Measurements from ENCODE around the gene VWA5B1.

VWA5B1 gene

GRCh38 chr1:20351911-20352701, 61.4 kb downstream of the VWA5B1 start:
- no peak for DNase-seq

GRCh38 chr1:20353836-20354235, 63.2 kb downstream of the VWA5B1 start:
- DNase-seq, result no peak

- DNase-seq, result no peak
Observed at GRCh38 chr1:20354610-20355009, 63.9 kb downstream of the VWA5B1 start.

- DNase-seq, result no peak
Observed at GRCh38 chr1:20355101-20355827, 64.6 kb downstream of the VWA5B1 start.

- DNase-seq, result no peak
Observed at GRCh38 chr1:20355828-20356735, 65.4 kb downstream of the VWA5B1 start.

GRCh38 chr1:20356850-20357459, 66.3 kb downstream of the VWA5B1 start:
- no peak for DNase-seq

- DNase-seq, result no peak
Observed at GRCh38 chr1:20357796-20358195, 67.1 kb downstream of the VWA5B1 start.

- DNase-seq, result peak; percentile 60
Observed at GRCh38 chr1:20358761-20359263, 68.1 kb downstream of the VWA5B1 start.

GRCh38 chr1:20359451-20360330, 69.0 kb downstream of the VWA5B1 start:
- DNase-seq, result no peak

- DNase-seq, result no peak
Observed at GRCh38 chr1:20361401-20361800, 70.7 kb downstream of the VWA5B1 start.

- peak; percentile 66 for DNase-seq
Observed at GRCh38 chr1:20361805-20362381, 71.2 kb downstream of the VWA5B1 start.

- DNase-seq, result no peak
Observed at GRCh38 chr1:20362856-20363255, 72.2 kb downstream of the VWA5B1 start.

- no peak for DNase-seq
Observed at GRCh38 chr1:20365421-20366055, 74.9 kb downstream of the VWA5B1 start.

- peak; percentile 64 for DNase-seq
Observed at GRCh38 chr1:20366056-20366462, 75.4 kb downstream of the VWA5B1 start.

- DNase-seq, result no peak
Observed at GRCh38 chr1:20366463-20367115, 75.9 kb downstream of the VWA5B1 start.

GRCh38 chr1:20367116-20367585, 76.5 kb downstream of the VWA5B1 start:
- DNase-seq, result no peak

- no peak for DNase-seq
Observed at GRCh38 chr1:20367626-20368025, 77.0 kb downstream of the VWA5B1 start.

GRCh38 chr1:20368866-20369470, 78.3 kb downstream of the VWA5B1 start:
- no peak for DNase-seq

GRCh38 chr1:20370698-20371097, 80.0 kb downstream of the VWA5B1 start:
- DNase-seq, result no peak

Measured in right forelimb (tissue), 1 donor.